SKM-1 (cell line): Measurements from ENCODE around the gene MTAP.
"Not testable (repeated sequence)": the region's sequence is repeated elsewhere in the genome, so short reads cannot be mapped to it uniquely, and the experiment has no call there.

Experiments
- DNase-seq: peaks from one replicate; lab custom pipeline; 2025; ENCODE audit not compliant: unreplicated experiment; lab: John Stamatoyannopoulos, UW

Gene MTAP

GRCh38 chr9:21906881-21907280, 104.4 kb downstream of the MTAP start:
- no peak for DNase-seq

- DNase-seq: no peak
These were observed 117.2 kb downstream of the MTAP start for GRCh38 chr9:21919377-21920362.

- DNase-seq: no peak
These were observed 121.3 kb downstream of the MTAP start for GRCh38 chr9:21923694-21924093.

GRCh38 chr9:21927752-21928151, 125.3 kb downstream of the MTAP start:
- DNase-seq: no peak

- DNase-seq: no peak
These were observed 129.0 kb downstream of the MTAP start for GRCh38 chr9:21931428-21931827.

GRCh38 chr9:21933281-21933680, 130.8 kb downstream of the MTAP start:
- no peak for DNase-seq

- DNase-seq: no peak
These were observed 131.4 kb downstream of the MTAP start for GRCh38 chr9:21933865-21934264.

- no peak for DNase-seq
These were observed 133.2 kb downstream of the MTAP start for GRCh38 chr9:21935631-21936030.

GRCh38 chr9:21936161-21936560, 133.7 kb downstream of the MTAP start:
- no peak for DNase-seq

GRCh38 chr9:21941337-21941995, 139.0 kb downstream of the MTAP start:
- DNase-seq: no peak

GRCh38 chr9:21943464-21943863, 141.0 kb downstream of the MTAP start:
- no peak for DNase-seq

- no peak for DNase-seq
These were observed 143.2 kb downstream of the MTAP start for GRCh38 chr9:21945606-21946005.

GRCh38 chr9:21958833-21959232, 156.4 kb downstream of the MTAP start:
- DNase-seq: no peak

- DNase-seq: not testable (repeated sequence)
These were observed 156.8 kb downstream of the MTAP start for GRCh38 chr9:21959268-21959667.

GRCh38 chr9:21961569-21961968, 159.1 kb downstream of the MTAP start:
- no peak for DNase-seq

- no peak for DNase-seq
These were observed 162.5 kb downstream of the MTAP start for GRCh38 chr9:21964925-21965385.

GRCh38 chr9:21965401-21965951, 163.0 kb downstream of the MTAP start:
- DNase-seq: no peak

GRCh38 chr9:21966140-21966851, 163.9 kb downstream of the MTAP start:
- DNase-seq: no peak

GRCh38 chr9:21967169-21967568, 164.7 kb downstream of the MTAP start:
- DNase-seq: no peak

GRCh38 chr9:21967702-21968101, 165.3 kb downstream of the MTAP start:
- no peak for DNase-seq

GRCh38 chr9:21968331-21969010, 166.0 kb downstream of the MTAP start:
- no peak for DNase-seq
